ENCODE results near the gene CDH15. TPM values are rescaled to one million over a fixed set of nuclear protein-coding genes. Genes with fewer than 3 reads are reported as not detected.

CDH15 gene
- total RNA-seq, 1 donor from 2014 or later = not detected

- DNase-seq (ENCODE audit: low spot score) = no peak
- Mint-ChIP-seq H3K27ac (no peak overlapping the region), H3K9me3 (peaks cover 1% of the 10 kb centered on the region), H3K36me3 (ENCODE audit: low read depth) (no peaks in the 10 kb centered on the region), H3K27me3 (ENCODE audit: insufficient read depth) (peaks cover 2% of the 10 kb centered on the region), H3K4me3 (no peak overlapping the region), H3K4me1 (ENCODE audit: low read depth) (peaks cover 8% of the 10 kb centered on the region)
- intact Hi-C loops (cut with micrococcal nuclease) = loop anchor here (10.0 kb wide), 1 partner anchor 480 kb away; the partner anchor contains the start of genes VPS9D1 and ZNF276
These were observed 73.2 kb downstream of the CDH15 start for GRCh38 chr16:89244754-89245153.

Other genes starting within 250 kb of the CDH15 start
- gene CBFA2T3, start 194.5 kb upstream of the CDH15 start, total RNA-seq = 0.05 TPM in 1 of 2 replicates, not detected in the other
- gene ACSF3, start 77.9 kb upstream of the CDH15 start, total RNA-seq = 37.0 and 39.0 TPM in 2 replicates
- gene SLC22A31, start 28.8 kb downstream of the CDH15 start, total RNA-seq = 1.3 and 2.6 TPM in 2 replicates
- 8.1 and 9.5 TPM in 2 replicates for gene ZNF778, start 46.0 kb downstream of the CDH15 start, total RNA-seq

Measured in activated T-helper 1 cell treated with anti-CD3 and anti-CD28 coated beads, Interleukin-12 subunit alpha, Interleukin-12 subunit beta, Interleukin-2, Interleukin-4 antibody, amounts not matched to agents 30 ng/mL and 10 ng/mL and 1 ng/mL, durations not matched to agents 14 hours and 24 hours and 36 hours (primary cell).